ENCODE results near the gene DRC3.

DNA sequence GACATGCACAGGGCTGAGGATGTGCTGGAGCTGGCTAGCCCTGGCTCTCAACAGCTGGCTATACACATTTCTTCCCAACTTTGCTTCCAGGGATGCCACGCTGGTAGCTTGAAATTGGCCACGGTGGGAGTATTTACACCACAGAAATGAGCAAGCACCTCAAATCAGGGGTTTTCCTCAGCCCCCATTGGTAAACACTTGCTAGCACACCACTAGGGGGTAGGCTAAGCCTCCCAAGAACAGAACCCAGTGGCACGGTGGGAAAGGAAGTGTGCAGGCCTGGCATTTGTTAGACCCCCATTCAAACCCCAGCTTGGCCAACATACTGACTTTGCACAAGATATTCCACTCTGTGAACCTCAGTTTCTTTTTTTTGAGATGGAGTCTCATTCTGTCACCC, 12.9 kb downstream of the DRC3 start:
- TF ChIP-seq CTCF (IDR thresholded peaks at IDR 0.05; ENCODE audit: low read length) (0 out of 2 replicates have a peak, but pooled peaks have one; percentile 14), EZH2 (optimal IDR thresholded peaks at IDR 0.05; ENCODE audit: low read depth, low read length) (no peak)
